ENCODE measurements around the gene IGFLR1. TPM values are rescaled to one million over a fixed set of nuclear protein-coding genes. Genes with fewer than 3 reads are reported as not detected.

The IGFLR1 gene
- total and polyA plus RNA-seq, 4 donors = 7.0 to 59.7 (median 31.2) TPM

GRCh38 chr19:35746531-35746930, 4.3 kb upstream of the IGFLR1 start:
- peaks cover 6 to 40% (median 28%) of the 10 kb centered on the region in 4 donors for H3K4me1 ChIP-seq (ENCODE audit: control insufficient read depth in 4 of 4, insufficient read depth in 4 of 4, low read length in 3 of 4)
- DNase-seq (ENCODE audit: low spot score) = no peak
- H3K27ac ChIP-seq (ENCODE audit: low read depth in 1 of 2, low read length in 2 of 2) = no peak overlapping the region
- 91% methylated on average over 5 of the region's 5 CpGs for WGBS
- TF ChIP-seq GABPA (IDR thresholded peaks at IDR 0.05 in 1 of 2, conservative IDR thresholded peaks at IDR 0.05 in 1 of 2) (no peak), FOXA2 (IDR thresholded peaks at IDR 0.05) (no peak)
- H3K9me3 ChIP-seq (ENCODE audit: control insufficient read depth in 4 of 4, low read length in 3 of 4) = no peaks in the 10 kb centered on the region
- H3K36me3 ChIP-seq (ENCODE audit: control insufficient read depth in 4 of 4, insufficient read depth in 3 of 4, low read depth in 1 of 4, low read length in 3 of 4) = peaks cover 0 to 3% (median 0%) of the 10 kb centered on the region in 4 donors
- H3K9ac ChIP-seq (ENCODE audit: low read depth in 1 of 2, low read length in 2 of 2) = no peak overlapping the region
- peak overlapping the region in 1 of 3 donors; percentile 87 for H3K4me3 ChIP-seq (ENCODE audit: low read depth in 1 of 3, low read length in 3 of 3)
- no peaks in the 10 kb centered on the region for H3K27me3 ChIP-seq (ENCODE audit: control insufficient read depth in 4 of 4, insufficient read depth in 4 of 4, low read length in 3 of 4)

GRCh38 chr19:35746087-35746462, 3.8 kb upstream of the IGFLR1 start:
- Histone ChIP-seq H3K9me3 (ENCODE audit: control insufficient read depth in 4 of 4, low read length in 3 of 4) (no peaks in the 10 kb centered on the region), H3K4me1 (ENCODE audit: control insufficient read depth in 4 of 4, insufficient read depth in 4 of 4, low read length in 3 of 4) (peaks cover 6 to 41% (median 29%) of the 10 kb centered on the region in 4 donors), H3K4me3 (ENCODE audit: low read depth in 1 of 3, low read length in 3 of 3) (peak overlapping the region; percentile 81 to 87 (median 82)), H3K27ac (ENCODE audit: low read depth in 1 of 2, low read length in 2 of 2) (peak overlapping the region; percentile 52 to 68), H3K9ac (ENCODE audit: low read depth in 1 of 2, low read length in 2 of 2) (peak overlapping the region; percentile 51 to 57), H3K36me3 (ENCODE audit: control insufficient read depth in 4 of 4, insufficient read depth in 3 of 4, low read depth in 1 of 4, low read length in 3 of 4) (peaks cover 0 to 3% (median 0%) of the 10 kb centered on the region in 4 donors), H3K27me3 (ENCODE audit: control insufficient read depth in 4 of 4, insufficient read depth in 4 of 4, low read length in 3 of 4) (no peaks in the 10 kb centered on the region)
- WGBS = 14% methylated on average over 4 of the region's 4 CpGs
- TF ChIP-seq GABPA (IDR thresholded peaks at IDR 0.05 in 1 of 2, conservative IDR thresholded peaks at IDR 0.05 in 1 of 2) (no peak), EGR1 (IDR thresholded peaks at IDR 0.05; ENCODE audit: low read depth in 2 of 2) (no peak), CTCF (IDR thresholded peaks at IDR 0.05; ENCODE audit: low read depth, low read length, missing input control) (no peak), JUND (IDR thresholded peaks at IDR 0.05) (no peak), SP1 (IDR thresholded peaks at IDR 0.05) (no peak), TAF1 (conservative IDR thresholded peaks at IDR 0.05) (no peak), RXRA (IDR thresholded peaks at IDR 0.05) (no peak), FOXA2 (IDR thresholded peaks at IDR 0.05) (no peak), RAD21 (IDR thresholded peaks at IDR 0.05) (no peak), NR2F2 (IDR thresholded peaks at IDR 0.05) (no peak), FOXA1 (IDR thresholded peaks at IDR 0.05) (no peak), HNF4G (IDR thresholded peaks at IDR 0.05) (no peak), HNF4A (conservative IDR thresholded peaks at IDR 0.05) (no peak), YY1 (IDR thresholded peaks at IDR 0.05) (no peak)
- TF ChIP-seq, protein P1, sequence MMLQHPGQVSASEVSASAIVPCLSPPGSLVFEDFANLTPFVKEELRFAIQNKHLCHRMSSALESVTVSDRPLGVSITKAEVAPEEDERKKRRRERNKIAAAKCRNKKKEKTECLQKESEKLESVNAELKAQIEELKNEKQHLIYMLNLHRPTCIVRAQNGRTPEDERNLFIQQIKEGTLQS (IDR thresholded peaks at IDR 0.05) = no peak
- TF ChIP-seq, protein P2, sequence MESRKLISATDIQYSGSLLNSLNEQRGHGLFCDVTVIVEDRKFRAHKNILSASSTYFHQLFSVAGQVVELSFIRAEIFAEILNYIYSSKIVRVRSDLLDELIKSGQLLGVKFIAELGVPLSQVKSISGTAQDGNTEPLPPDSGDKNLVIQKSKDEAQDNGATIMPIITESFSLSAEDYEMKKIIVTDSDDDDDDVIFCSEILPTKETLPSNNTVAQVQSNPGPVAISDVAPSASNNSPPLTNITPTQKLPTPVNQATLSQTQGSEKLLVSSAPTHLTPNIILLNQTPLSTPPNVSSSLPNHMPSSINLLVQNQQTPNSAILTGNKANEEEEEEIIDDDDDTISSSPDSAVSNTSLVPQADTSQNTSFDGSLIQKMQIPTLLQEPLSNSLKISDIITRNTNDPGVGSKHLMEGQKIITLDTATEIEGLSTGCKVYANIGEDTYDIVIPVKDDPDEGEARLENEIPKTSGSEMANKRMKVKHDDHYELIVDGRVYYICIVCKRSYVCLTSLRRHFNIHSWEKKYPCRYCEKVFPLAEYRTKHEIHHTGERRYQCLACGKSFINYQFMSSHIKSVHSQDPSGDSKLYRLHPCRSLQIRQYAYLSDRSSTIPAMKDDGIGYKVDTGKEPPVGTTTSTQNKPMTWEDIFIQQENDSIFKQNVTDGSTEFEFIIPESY (IDR thresholded peaks at IDR 0.05) = no peak
- TF ChIP-seq, protein P3, sequence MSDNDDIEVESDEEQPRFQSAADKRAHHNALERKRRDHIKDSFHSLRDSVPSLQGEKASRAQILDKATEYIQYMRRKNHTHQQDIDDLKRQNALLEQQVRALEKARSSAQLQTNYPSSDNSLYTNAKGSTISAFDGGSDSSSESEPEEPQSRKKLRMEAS (IDR thresholded peaks at IDR 0.05) = no peak
- TF ChIP-seq, protein P4, sequence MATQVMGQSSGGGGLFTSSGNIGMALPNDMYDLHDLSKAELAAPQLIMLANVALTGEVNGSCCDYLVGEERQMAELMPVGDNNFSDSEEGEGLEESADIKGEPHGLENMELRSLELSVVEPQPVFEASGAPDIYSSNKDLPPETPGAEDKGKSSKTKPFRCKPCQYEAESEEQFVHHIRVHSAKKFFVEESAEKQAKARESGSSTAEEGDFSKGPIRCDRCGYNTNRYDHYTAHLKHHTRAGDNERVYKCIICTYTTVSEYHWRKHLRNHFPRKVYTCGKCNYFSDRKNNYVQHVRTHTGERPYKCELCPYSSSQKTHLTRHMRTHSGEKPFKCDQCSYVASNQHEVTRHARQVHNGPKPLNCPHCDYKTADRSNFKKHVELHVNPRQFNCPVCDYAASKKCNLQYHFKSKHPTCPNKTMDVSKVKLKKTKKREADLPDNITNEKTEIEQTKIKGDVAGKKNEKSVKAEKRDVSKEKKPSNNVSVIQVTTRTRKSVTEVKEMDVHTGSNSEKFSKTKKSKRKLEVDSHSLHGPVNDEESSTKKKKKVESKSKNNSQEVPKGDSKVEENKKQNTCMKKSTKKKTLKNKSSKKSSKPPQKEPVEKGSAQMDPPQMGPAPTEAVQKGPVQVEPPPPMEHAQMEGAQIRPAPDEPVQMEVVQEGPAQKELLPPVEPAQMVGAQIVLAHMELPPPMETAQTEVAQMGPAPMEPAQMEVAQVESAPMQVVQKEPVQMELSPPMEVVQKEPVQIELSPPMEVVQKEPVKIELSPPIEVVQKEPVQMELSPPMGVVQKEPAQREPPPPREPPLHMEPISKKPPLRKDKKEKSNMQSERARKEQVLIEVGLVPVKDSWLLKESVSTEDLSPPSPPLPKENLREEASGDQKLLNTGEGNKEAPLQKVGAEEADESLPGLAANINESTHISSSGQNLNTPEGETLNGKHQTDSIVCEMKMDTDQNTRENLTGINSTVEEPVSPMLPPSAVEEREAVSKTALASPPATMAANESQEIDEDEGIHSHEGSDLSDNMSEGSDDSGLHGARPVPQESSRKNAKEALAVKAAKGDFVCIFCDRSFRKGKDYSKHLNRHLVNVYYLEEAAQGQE (IDR thresholded peaks at IDR 0.05) = no peak
- DNase-seq (ENCODE audit: low spot score) = no peak

Measured in liver (tissue), 9 donors.